Caki2 (cell line): ENCODE results near the gene CACNA1E. TPM values are rescaled to one million over a fixed set of nuclear protein-coding genes. Genes with fewer than 3 reads are reported as not detected.

ENCODE experiments used
- DNase-seq: peaks from one replicate; pipeline ENCODE4 v3.0.0-alpha.2; 2015; ENCODE audit warnings: low read depth
- in situ Hi-C: cut with HindIII; loops from 2 replicates; pipeline ENCODE4 v1.10.0; 2016; ENCODE audit warnings: low sequenced_read_pairs, low pct_unique_long_range_greater_than_20kb, mixed read lengths
- total RNA-seq: library from RNA; depleted of rRNA; stranded (reverse); fragments of >200 nt; shearing (Covaris generic); gene quantifications from 2 replicates; pipeline ENCODE4 v1.2.3, GENCODE V29; 2014; ENCODE audit warnings: low replicate concordance

The CACNA1E gene
- total RNA-seq, 1 experiment from 2014 or later, result not detected

- no peak for DNase-seq
- in situ Hi-C loops, result no loop called here
These were observed 163.4 kb downstream of the CACNA1E start for GRCh38 chr1:181646710-181647109.

- DNase-seq, result peak; percentile 17
- in situ Hi-C loops, result no loop called here
These were observed 164.2 kb downstream of the CACNA1E start for GRCh38 chr1:181647314-181648035.

GRCh38 chr1:181651276-181651675, 168.0 kb downstream of the CACNA1E start:
- in situ Hi-C loops, result no loop called here
- DNase-seq, result no peak

- in situ Hi-C loops, result no loop called here
- DNase-seq, result peak; percentile 26
These were observed 172.4 kb downstream of the CACNA1E start for GRCh38 chr1:181655756-181656155.

- in situ Hi-C loops, result no loop called here
- DNase-seq, result no peak
These were observed 173.2 kb downstream of the CACNA1E start for GRCh38 chr1:181656491-181656890.

- in situ Hi-C loops, result no loop called here
- no peak for DNase-seq
These were observed 175.3 kb downstream of the CACNA1E start for GRCh38 chr1:181658581-181658980.

GRCh38 chr1:181659321-181659957, 176.1 kb downstream of the CACNA1E start:
- DNase-seq, result no peak
- in situ Hi-C loops, result no loop called here

- in situ Hi-C loops, result no loop called here
- DNase-seq, result peak; percentile 27
These were observed 177.3 kb downstream of the CACNA1E start for GRCh38 chr1:181660621-181661020.

- in situ Hi-C loops, result no loop called here
- DNase-seq, result no peak
These were observed 178.3 kb downstream of the CACNA1E start for GRCh38 chr1:181661569-181661968.

GRCh38 chr1:181662606-181663005, 179.3 kb downstream of the CACNA1E start:
- in situ Hi-C loops, result no loop called here
- DNase-seq, result no peak

GRCh38 chr1:181664543-181664942, 181.2 kb downstream of the CACNA1E start:
- DNase-seq, result no peak
- in situ Hi-C loops, result no loop called here

GRCh38 chr1:181669246-181669645, 185.9 kb downstream of the CACNA1E start:
- DNase-seq, result no peak

GRCh38 chr1:181674617-181675016, 191.3 kb downstream of the CACNA1E start:
- DNase-seq, result no peak
- in situ Hi-C loops, result no loop called here

More at GRCh38 chr1:181669246-181669645, 185.9 kb downstream of the CACNA1E start:
- in situ Hi-C loops, result no loop called here

- no peak for DNase-seq
- in situ Hi-C loops, result no loop called here
These were observed 192.0 kb downstream of the CACNA1E start for GRCh38 chr1:181675091-181675917.

- in situ Hi-C loops, result no loop called here
- no peak for DNase-seq
These were observed 192.5 kb downstream of the CACNA1E start for GRCh38 chr1:181675918-181676190.

- in situ Hi-C loops, result no loop called here
- no peak for DNase-seq
These were observed 193.0 kb downstream of the CACNA1E start for GRCh38 chr1:181676269-181676668.

GRCh38 chr1:181680332-181680731, 197.0 kb downstream of the CACNA1E start:
- in situ Hi-C loops, result no loop called here
- no peak for DNase-seq

GRCh38 chr1:181680871-181681270, 197.6 kb downstream of the CACNA1E start:
- in situ Hi-C loops, result no loop called here
- no peak for DNase-seq

GRCh38 chr1:181685211-181685610, 201.9 kb downstream of the CACNA1E start:
- no peak for DNase-seq
- in situ Hi-C loops, result no loop called here
